Astrocyte (in vitro differentiated cells and primary cell): ENCODE data around the gene TYSND1. TPM values are rescaled to one million over a fixed set of nuclear protein-coding genes. Genes with fewer than 3 reads are reported as not detected.

Experiments used
- DNase-seq: peaks from one replicate; pipeline ENCODE4 v3.0.0-alpha.2; 2010; ENCODE audit warnings: low read depth
- FAIRE-seq: peaks from 2 replicates; lab custom pipeline; 2011; peaks lifted over from hg19 to GRCh38; lab: Jason Lieb, UNC
- H2AFZ ChIP-seq: 2 replicates; pipeline ENCODE4 v1.6.0; 2012; ENCODE audit warnings: low read depth, low read length, inconsistent platforms
- H3K27ac ChIP-seq: 2 replicates; pipeline ENCODE4 v1.5.1; 2011; ENCODE audit warnings: low read depth, low read length, inconsistent platforms
- H3K27me3 ChIP-seq: 2 replicates; pipeline ENCODE4 v1.6.0; 2011; ENCODE audit warnings: low read length, inconsistent platforms; ENCODE audit not compliant: insufficient read depth
- H3K36me3 ChIP-seq: 2 replicates; pipeline ENCODE4 v1.5.1; 2011; ENCODE audit warnings: low read length, inconsistent platforms; ENCODE audit not compliant: insufficient read depth
- H3K4me1 ChIP-seq: 2 replicates; pipeline ENCODE4 v1.5.1; 2011; ENCODE audit warnings: low read length, inconsistent platforms; ENCODE audit not compliant: insufficient read depth
- H3K4me2 ChIP-seq: 2 replicates; pipeline ENCODE4 v1.6.0; 2012; ENCODE audit warnings: low read length, inconsistent platforms
- H3K4me3 ChIP-seq: 2 replicates; pipeline ENCODE4 v1.5.1; 2011; ENCODE audit warnings: low read depth, mild to moderate bottlenecking, low read length, inconsistent platforms; ENCODE audit not compliant: insufficient read depth
- H3K79me2 ChIP-seq: 2 replicates; pipeline ENCODE4 v1.6.0; 2012; ENCODE audit warnings: mild to moderate bottlenecking, low read length, inconsistent platforms; ENCODE audit not compliant: insufficient read depth
- H3K9ac ChIP-seq: 2 replicates; pipeline ENCODE4 v1.6.0; 2012; ENCODE audit warnings: mild to moderate bottlenecking, low read length, inconsistent platforms
- H3K9me3 ChIP-seq: 2 replicates; pipeline ENCODE4 v1.5.1; 2012; ENCODE audit warnings: low read depth, mild to moderate bottlenecking, low read length, inconsistent platforms; ENCODE audit not compliant: insufficient read depth
- H4K20me1 ChIP-seq: 2 replicates; pipeline ENCODE4 v1.6.0; 2012; ENCODE audit warnings: low read length, inconsistent platforms; ENCODE audit not compliant: insufficient read depth
- H3K27ac Mint-ChIP-seq: one replicate; pipeline ENCODE4 v1.8.0; 2021; ENCODE audit warnings: mild to moderate bottlenecking, mixed read lengths; ENCODE audit not compliant: unreplicated experiment
- H3K27me3 Mint-ChIP-seq: one replicate; pipeline ENCODE4 v1.8.0; 2021; ENCODE audit warnings: low read depth, mixed read lengths; ENCODE audit not compliant: unreplicated experiment
- H3K36me3 Mint-ChIP-seq: one replicate; pipeline ENCODE4 v1.8.0; 2021; ENCODE audit warnings: low read depth, mixed read lengths; ENCODE audit not compliant: unreplicated experiment
- H3K4me1 Mint-ChIP-seq: one replicate; pipeline ENCODE4 v1.8.0; 2021; ENCODE audit warnings: low read depth, mixed read lengths; ENCODE audit not compliant: unreplicated experiment
- H3K4me3 Mint-ChIP-seq: one replicate; pipeline ENCODE4 v1.8.0; 2021; ENCODE audit warnings: mild to moderate bottlenecking, moderate library complexity, mixed read lengths; ENCODE audit not compliant: unreplicated experiment
- H3K9me3 Mint-ChIP-seq: one replicate; pipeline ENCODE4 v1.8.0; 2021; ENCODE audit warnings: mild to moderate bottlenecking, mixed read lengths; ENCODE audit not compliant: unreplicated experiment
- CTCF ChIP-seq: IDR thresholded peaks from 2 replicates; pipeline ENCODE4 v1.5.1; 2011; ENCODE audit warnings: low read depth, mild to moderate bottlenecking, inconsistent platforms, low read length, moderate library complexity; ENCODE audit not compliant: insufficient read depth
- EZH2 ChIP-seq: IDR thresholded peaks from 2 replicates; pipeline ENCODE4 v1.6.1; 2012; ENCODE audit warnings: mild to moderate bottlenecking, low read length, inconsistent platforms; ENCODE audit not compliant: insufficient read depth
- total RNA-seq: library from RNA; stranded (reverse); gene quantifications from 2 replicates; pipeline ENCODE4 v1.2.1, GENCODE V29; 2021

The TYSND1 gene
- total RNA-seq, 1 donor from 2014 or later, result 8.9 TPM

GRCh38 chr10:70098271-70098670 is 48.2 kb downstream of the TYSND1 start:
- TF ChIP-seq CTCF (no peak), EZH2 (no peak)
- Histone ChIP-seq H3K79me2 (no peaks in the 10 kb centered on the region), H3K4me1 (no peaks in the 10 kb centered on the region), H3K4me2 (no peak overlapping the region), H3K27ac (no peak overlapping the region), H3K9ac (no peak overlapping the region), H4K20me1 (no peaks in the 10 kb centered on the region), H3K27me3 (no peaks in the 10 kb centered on the region), H2AFZ (no peak overlapping the region), H3K9me3 (no peaks in the 10 kb centered on the region), H3K36me3 (peaks cover 16% of the 10 kb centered on the region), H3K4me3 (no peak overlapping the region)
- Mint-ChIP-seq H3K4me3 (no peak overlapping the region), H3K36me3 (peaks cover 47% of the 10 kb centered on the region), H3K27ac (no peak overlapping the region), H3K27me3 (no peaks in the 10 kb centered on the region), H3K4me1 (no peaks in the 10 kb centered on the region), H3K9me3 (no peaks in the 10 kb centered on the region)
- DNase-seq, result no peak
- FAIRE-seq, result no peak

GRCh38 chr10:70097459-70097858 is 49.0 kb downstream of the TYSND1 start:
- no peak for FAIRE-seq
- no peak overlapping the region for H3K4me2 ChIP-seq
- no peaks in the 10 kb centered on the region for H4K20me1 ChIP-seq
- H3K79me2 ChIP-seq, result no peaks in the 10 kb centered on the region
- Mint-ChIP-seq H3K27me3 (no peaks in the 10 kb centered on the region), H3K27ac (no peak overlapping the region), H3K36me3 (peaks cover 45% of the 10 kb centered on the region), H3K4me1 (no peaks in the 10 kb centered on the region), H3K4me3 (no peak overlapping the region), H3K9me3 (no peaks in the 10 kb centered on the region)
- peaks cover 16% of the 10 kb centered on the region for H3K36me3 ChIP-seq
- no peak overlapping the region for H3K9ac ChIP-seq
- H3K4me1 ChIP-seq, result no peaks in the 10 kb centered on the region
- TF ChIP-seq CTCF, result no peak
- no peak for TF ChIP-seq EZH2
- H2AFZ ChIP-seq, result no peak overlapping the region
- no peaks in the 10 kb centered on the region for H3K27me3 ChIP-seq
- no peak overlapping the region for H3K4me3 ChIP-seq
- H3K9me3 ChIP-seq, result no peaks in the 10 kb centered on the region
- no peak overlapping the region for H3K27ac ChIP-seq
- no peak for DNase-seq

GRCh38 chr10:70096705-70097420 is 49.6 kb downstream of the TYSND1 start:
- Histone ChIP-seq H3K9ac (no peak overlapping the region), H3K36me3 (peaks cover 16% of the 10 kb centered on the region), H3K4me2 (no peak overlapping the region), H4K20me1 (no peaks in the 10 kb centered on the region), H3K27me3 (no peaks in the 10 kb centered on the region), H3K79me2 (no peaks in the 10 kb centered on the region), H3K27ac (no peak overlapping the region), H3K4me1 (no peaks in the 10 kb centered on the region), H2AFZ (no peak overlapping the region), H3K4me3 (no peak overlapping the region), H3K9me3 (no peaks in the 10 kb centered on the region)
- Mint-ChIP-seq H3K4me1 (no peaks in the 10 kb centered on the region), H3K4me3 (no peak overlapping the region), H3K27me3 (no peaks in the 10 kb centered on the region), H3K27ac (no peak overlapping the region), H3K36me3 (peaks cover 46% of the 10 kb centered on the region), H3K9me3 (no peaks in the 10 kb centered on the region)
- TF ChIP-seq EZH2 (no peak), CTCF (no peak)
- no peak for FAIRE-seq
- no peak for DNase-seq
